Astrocyte (in vitro differentiated cells and primary cell): Measurements from ENCODE around the gene FBXO11. TPM values are rescaled to one million over a fixed set of nuclear protein-coding genes. Genes with fewer than 3 reads are reported as not detected.

Experiments
- DNase-seq: peaks from one replicate; pipeline ENCODE4 v3.0.0-alpha.2; 2010; ENCODE audit warnings: low read depth
- FAIRE-seq: peaks from 2 replicates; lab custom pipeline; 2011; peaks lifted over from hg19 to GRCh38; lab: Jason Lieb, UNC
- H2AFZ ChIP-seq: 2 replicates; pipeline ENCODE4 v1.6.0; 2012; ENCODE audit warnings: low read depth, low read length, inconsistent platforms
- H3K27ac ChIP-seq: 2 replicates; pipeline ENCODE4 v1.5.1; 2011; ENCODE audit warnings: low read depth, low read length, inconsistent platforms
- H3K27me3 ChIP-seq: 2 replicates; pipeline ENCODE4 v1.6.0; 2011; ENCODE audit warnings: low read length, inconsistent platforms; ENCODE audit not compliant: insufficient read depth
- H3K36me3 ChIP-seq: 2 replicates; pipeline ENCODE4 v1.5.1; 2011; ENCODE audit warnings: low read length, inconsistent platforms; ENCODE audit not compliant: insufficient read depth
- H3K4me1 ChIP-seq: 2 replicates; pipeline ENCODE4 v1.5.1; 2011; ENCODE audit warnings: low read length, inconsistent platforms; ENCODE audit not compliant: insufficient read depth
- H3K4me2 ChIP-seq: 2 replicates; pipeline ENCODE4 v1.6.0; 2012; ENCODE audit warnings: low read length, inconsistent platforms
- H3K4me3 ChIP-seq: 2 replicates; pipeline ENCODE4 v1.5.1; 2011; ENCODE audit warnings: low read depth, mild to moderate bottlenecking, low read length, inconsistent platforms; ENCODE audit not compliant: insufficient read depth
- H3K79me2 ChIP-seq: 2 replicates; pipeline ENCODE4 v1.6.0; 2012; ENCODE audit warnings: mild to moderate bottlenecking, low read length, inconsistent platforms; ENCODE audit not compliant: insufficient read depth
- H3K9ac ChIP-seq: 2 replicates; pipeline ENCODE4 v1.6.0; 2012; ENCODE audit warnings: mild to moderate bottlenecking, low read length, inconsistent platforms
- H3K9me3 ChIP-seq: 2 replicates; pipeline ENCODE4 v1.5.1; 2012; ENCODE audit warnings: low read depth, mild to moderate bottlenecking, low read length, inconsistent platforms; ENCODE audit not compliant: insufficient read depth
- H4K20me1 ChIP-seq: 2 replicates; pipeline ENCODE4 v1.6.0; 2012; ENCODE audit warnings: low read length, inconsistent platforms; ENCODE audit not compliant: insufficient read depth
- H3K27ac Mint-ChIP-seq: one replicate; pipeline ENCODE4 v1.8.0; 2021; ENCODE audit warnings: mild to moderate bottlenecking, mixed read lengths; ENCODE audit not compliant: unreplicated experiment
- H3K27me3 Mint-ChIP-seq: one replicate; pipeline ENCODE4 v1.8.0; 2021; ENCODE audit warnings: low read depth, mixed read lengths; ENCODE audit not compliant: unreplicated experiment
- H3K36me3 Mint-ChIP-seq: one replicate; pipeline ENCODE4 v1.8.0; 2021; ENCODE audit warnings: low read depth, mixed read lengths; ENCODE audit not compliant: unreplicated experiment
- H3K4me1 Mint-ChIP-seq: one replicate; pipeline ENCODE4 v1.8.0; 2021; ENCODE audit warnings: low read depth, mixed read lengths; ENCODE audit not compliant: unreplicated experiment
- H3K4me3 Mint-ChIP-seq: one replicate; pipeline ENCODE4 v1.8.0; 2021; ENCODE audit warnings: mild to moderate bottlenecking, moderate library complexity, mixed read lengths; ENCODE audit not compliant: unreplicated experiment
- H3K9me3 Mint-ChIP-seq: one replicate; pipeline ENCODE4 v1.8.0; 2021; ENCODE audit warnings: mild to moderate bottlenecking, mixed read lengths; ENCODE audit not compliant: unreplicated experiment
- CTCF ChIP-seq: IDR thresholded peaks from 2 replicates; pipeline ENCODE4 v1.5.1; 2011; ENCODE audit warnings: low read depth, mild to moderate bottlenecking, inconsistent platforms, low read length, moderate library complexity; ENCODE audit not compliant: insufficient read depth
- EZH2 ChIP-seq: IDR thresholded peaks from 2 replicates; pipeline ENCODE4 v1.6.1; 2012; ENCODE audit warnings: mild to moderate bottlenecking, low read length, inconsistent platforms; ENCODE audit not compliant: insufficient read depth
- total RNA-seq: library from RNA; stranded (reverse); gene quantifications from 2 replicates; pipeline ENCODE4 v1.2.1, GENCODE V29; 2021

Gene FBXO11
- total RNA-seq, 1 donor from 2014 or later: 70.8 TPM

- H3K36me3 ChIP-seq: peaks cover 2% of the 10 kb centered on the region
- no peaks in the 10 kb centered on the region for H3K9me3 ChIP-seq
- no peak overlapping the region for H3K9ac ChIP-seq
- H3K27me3 Mint-ChIP-seq: no peaks in the 10 kb centered on the region
- H3K36me3 Mint-ChIP-seq: peaks cover 3% of the 10 kb centered on the region
- no peak overlapping the region for H3K4me3 ChIP-seq
- no peaks in the 10 kb centered on the region for H3K27me3 ChIP-seq
- H4K20me1 ChIP-seq: peaks cover 67% of the 10 kb centered on the region
- no peak overlapping the region for H3K27ac Mint-ChIP-seq
- no peaks in the 10 kb centered on the region for H3K4me1 Mint-ChIP-seq
- H3K9me3 Mint-ChIP-seq: no peaks in the 10 kb centered on the region
- peaks cover 84% of the 10 kb centered on the region for H3K79me2 ChIP-seq
- FAIRE-seq (no peak), DNase-seq (no peak)
- H3K4me1 ChIP-seq: no peaks in the 10 kb centered on the region
- no peak overlapping the region for H3K4me2 ChIP-seq
- no peak overlapping the region for H3K27ac ChIP-seq
- no peak overlapping the region for H2AFZ ChIP-seq
- H3K4me3 Mint-ChIP-seq: no peak overlapping the region
- TF ChIP-seq CTCF (no peak), EZH2 (no peak)
These were observed 63.5 kb downstream of the FBXO11 start for GRCh38 chr2:47842846-47843245.

GRCh38 chr2:47838686-47839085 lies 67.6 kb downstream of the FBXO11 start:
- no peak overlapping the region for H3K4me2 ChIP-seq
- Mint-ChIP-seq H3K27ac (no peak overlapping the region), H3K4me3 (no peak overlapping the region), H3K36me3 (peaks cover 7% of the 10 kb centered on the region), H3K4me1 (no peaks in the 10 kb centered on the region), H3K27me3 (no peaks in the 10 kb centered on the region), H3K9me3 (no peaks in the 10 kb centered on the region)
- no peaks in the 10 kb centered on the region for H3K4me1 ChIP-seq
- H3K27ac ChIP-seq: no peak overlapping the region
- H3K27me3 ChIP-seq: no peaks in the 10 kb centered on the region
- peaks cover 22% of the 10 kb centered on the region for H3K36me3 ChIP-seq
- no peaks in the 10 kb centered on the region for H3K9me3 ChIP-seq
- DNase-seq (no peak), FAIRE-seq (no peak)
- no peak overlapping the region for H2AFZ ChIP-seq
- no peak overlapping the region for H3K9ac ChIP-seq
- no peak for TF ChIP-seq EZH2
- TF ChIP-seq CTCF: no peak
- no peak overlapping the region for H3K4me3 ChIP-seq
- peaks cover 43% of the 10 kb centered on the region for H3K79me2 ChIP-seq
- H4K20me1 ChIP-seq: peaks cover 30% of the 10 kb centered on the region

GRCh38 chr2:47838249-47838648 lies 68.0 kb downstream of the FBXO11 start:
- no peaks in the 10 kb centered on the region for H3K9me3 ChIP-seq
- H3K4me1 ChIP-seq: no peaks in the 10 kb centered on the region
- no peak overlapping the region for H2AFZ ChIP-seq
- no peak for TF ChIP-seq CTCF
- no peak for TF ChIP-seq EZH2
- no peaks in the 10 kb centered on the region for H3K27me3 ChIP-seq
- H3K27ac ChIP-seq: no peak overlapping the region
- H3K36me3 Mint-ChIP-seq: peaks cover 7% of the 10 kb centered on the region
- no peak overlapping the region for H3K4me3 Mint-ChIP-seq
- no peak for DNase-seq
- no peaks in the 10 kb centered on the region for H3K4me1 Mint-ChIP-seq
- no peak overlapping the region for H3K27ac Mint-ChIP-seq
- no peak overlapping the region for H3K9ac ChIP-seq
- no peaks in the 10 kb centered on the region for H3K27me3 Mint-ChIP-seq
- no peak overlapping the region for H3K4me3 ChIP-seq
- no peak for FAIRE-seq
- H3K79me2 ChIP-seq: peaks cover 40% of the 10 kb centered on the region
- H3K4me2 ChIP-seq: no peak overlapping the region
- H3K9me3 Mint-ChIP-seq: no peaks in the 10 kb centered on the region
- H4K20me1 ChIP-seq: peaks cover 26% of the 10 kb centered on the region
- peaks cover 23% of the 10 kb centered on the region for H3K36me3 ChIP-seq
